Activated gamma-delta T cell treated with anti-CD3 and anti-CD28 coated beads, Interleukin-2, amount 50 U/mL, for 16 hours (primary cell): ENCODE data around the gene CFAP73.
"Not testable (repeated sequence)": the region's sequence is repeated elsewhere in the genome, so short reads cannot be mapped to it uniquely, and the experiment has no call there.

Source experiments
- DNase-seq: peaks from one replicate; pipeline ENCODE4 v3.0.0-alpha.2; 2020; ENCODE audit warnings: low read depth

Gene CFAP73

DNA sequence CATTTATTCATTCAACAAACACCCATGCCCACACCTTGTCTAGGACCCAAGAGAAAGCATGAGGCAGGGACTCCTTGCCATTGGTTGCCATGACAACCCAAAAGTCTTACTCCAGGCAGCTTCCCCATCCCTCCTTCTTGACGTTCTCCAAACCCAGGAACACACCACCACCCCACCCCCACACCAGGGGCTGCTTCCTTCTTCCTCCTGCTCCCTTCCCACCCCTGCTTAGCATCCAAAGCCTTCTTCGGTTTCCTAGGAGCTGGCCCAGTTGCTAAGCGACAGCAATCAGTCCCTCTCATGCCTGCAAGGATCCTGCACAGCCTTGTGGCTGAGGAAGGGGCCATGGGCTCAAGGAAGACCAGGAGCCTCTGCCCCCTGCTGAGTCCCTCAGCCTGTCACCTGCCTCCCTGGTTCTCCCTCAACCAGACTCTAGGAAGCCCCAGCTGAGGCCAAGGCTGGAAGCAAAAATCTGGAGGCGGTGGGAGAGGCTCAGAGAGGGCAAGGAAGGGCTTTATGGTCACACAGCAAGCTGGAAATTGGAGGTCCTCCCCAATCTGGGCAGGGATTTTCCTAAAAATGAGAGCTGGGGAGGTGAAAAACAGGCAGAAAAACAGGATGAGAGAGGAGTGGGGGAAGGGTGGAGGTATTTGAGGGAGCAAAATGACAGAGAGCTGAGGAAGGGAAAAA lies 29.4 kb upstream of the CFAP73 start:
- DNase-seq = no peak

- no peak for DNase-seq
Observed at GRCh38 chr12:113120670-113121370, 28.7 kb upstream of the CFAP73 start.

GRCh38 chr12:113127791-113128199 lies 21.7 kb upstream of the CFAP73 start:
- DNase-seq = no peak

- no peak for DNase-seq
Observed at GRCh38 chr12:113128802-113129663, 20.5 kb upstream of the CFAP73 start.

DNA sequence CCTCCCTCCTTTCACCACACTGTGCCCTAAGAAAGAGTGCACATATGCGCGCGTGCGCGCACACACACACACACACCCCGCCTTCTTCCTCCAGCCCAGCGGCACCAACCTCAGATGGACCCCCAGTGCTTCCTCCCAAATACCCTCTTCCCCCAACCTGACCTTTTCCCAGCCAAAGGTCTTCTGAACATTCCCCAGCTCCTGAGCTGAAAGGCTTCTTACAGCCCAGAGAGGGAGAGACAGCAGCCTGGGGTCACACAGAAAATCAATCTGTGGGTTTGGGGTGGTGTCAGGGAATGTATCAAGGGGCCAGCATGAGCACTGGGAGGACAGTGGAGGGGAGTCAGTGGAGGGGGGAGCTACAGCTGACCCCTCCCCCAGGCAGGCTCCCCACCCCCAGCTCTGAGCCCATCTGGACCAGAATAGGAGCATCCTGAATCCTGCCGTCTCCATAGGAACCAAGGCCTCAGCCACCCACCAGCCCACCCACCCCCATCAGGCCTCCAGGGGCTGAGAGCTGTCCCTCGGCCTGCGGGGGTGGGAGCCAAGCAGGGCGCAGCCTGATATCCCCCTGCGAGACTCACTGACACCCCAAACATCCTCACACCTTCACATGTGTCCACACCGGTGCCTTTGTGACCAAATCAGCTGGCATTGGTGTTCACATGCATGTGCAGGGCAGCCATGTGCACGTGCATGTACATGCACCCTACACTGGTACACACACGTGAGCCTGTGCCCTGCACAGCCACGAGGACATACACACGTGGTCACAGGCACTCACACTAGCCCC lies 19.7 kb upstream of the CFAP73 start:
- no peak for DNase-seq

GRCh38 chr12:113130457-113131135 lies 18.9 kb upstream of the CFAP73 start:
- no peak for DNase-seq

DNA sequence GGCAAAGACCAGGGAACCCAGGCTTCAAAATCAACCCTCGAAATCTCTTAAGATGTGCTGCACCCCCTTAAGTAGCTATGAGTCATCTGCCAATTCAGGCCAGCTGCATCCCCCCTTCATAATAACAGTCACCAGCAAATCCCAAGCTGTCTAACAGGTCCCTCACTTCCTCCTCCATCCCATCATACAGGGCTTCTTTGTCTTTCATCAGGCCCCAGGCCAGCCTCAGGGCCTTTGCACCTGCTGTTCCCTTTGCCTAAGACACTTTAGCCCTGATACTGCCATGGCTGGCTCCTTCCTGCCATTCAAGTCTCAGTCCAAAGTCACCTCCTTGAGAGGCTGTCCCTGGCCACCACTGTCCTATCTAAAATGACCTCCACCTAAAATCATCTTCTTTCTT lies 18.0 kb upstream of the CFAP73 start:
- DNase-seq = no peak

DNA sequence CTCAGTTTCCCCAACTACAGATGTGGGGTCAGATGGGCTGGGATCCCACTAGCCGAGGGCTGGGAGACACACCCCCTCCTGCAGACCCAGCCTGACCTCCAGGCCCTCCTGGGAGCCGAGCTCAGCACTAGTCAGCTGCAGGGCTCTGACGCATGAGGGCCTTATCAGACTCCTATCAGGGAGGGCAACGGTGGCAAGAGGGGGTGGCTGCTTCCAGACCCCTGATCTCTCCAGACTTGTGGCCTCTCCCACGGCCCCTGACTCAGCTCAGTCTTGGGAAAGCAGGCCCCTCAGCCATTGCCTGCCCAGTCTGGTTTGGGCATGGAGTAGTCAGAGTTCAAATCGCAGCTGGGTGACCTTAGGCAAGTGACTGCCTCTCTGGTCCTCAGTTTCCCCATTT lies 16.5 kb upstream of the CFAP73 start:
- DNase-seq = no peak

- DNase-seq = no peak
Observed at GRCh38 chr12:113133666-113134065, 15.9 kb upstream of the CFAP73 start.

- no peak for DNase-seq
Observed at GRCh38 chr12:113134071-113134470, 15.5 kb upstream of the CFAP73 start.

DNA sequence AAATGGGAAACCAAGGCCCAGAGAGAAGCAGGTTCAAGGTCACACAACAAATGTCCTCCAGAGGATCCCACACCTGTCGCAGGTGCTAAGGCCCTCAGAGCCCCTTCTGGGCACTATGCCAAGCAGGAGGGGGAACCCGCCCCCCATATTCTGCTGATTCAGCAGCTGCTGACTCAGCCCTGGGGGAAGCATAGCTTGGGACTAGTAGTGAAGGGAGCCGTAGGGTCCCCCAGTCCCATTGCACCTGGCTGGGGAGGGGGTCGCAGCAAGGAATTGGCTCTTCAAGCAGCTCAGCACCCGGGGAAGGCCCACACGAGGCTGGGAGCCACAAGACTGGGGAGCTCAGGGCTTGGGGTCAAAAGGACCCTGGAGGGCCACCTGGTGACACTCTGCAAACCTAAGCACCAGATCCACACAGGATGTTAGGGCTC lies 15.0 kb upstream of the CFAP73 start:
- no peak for DNase-seq

DNA sequence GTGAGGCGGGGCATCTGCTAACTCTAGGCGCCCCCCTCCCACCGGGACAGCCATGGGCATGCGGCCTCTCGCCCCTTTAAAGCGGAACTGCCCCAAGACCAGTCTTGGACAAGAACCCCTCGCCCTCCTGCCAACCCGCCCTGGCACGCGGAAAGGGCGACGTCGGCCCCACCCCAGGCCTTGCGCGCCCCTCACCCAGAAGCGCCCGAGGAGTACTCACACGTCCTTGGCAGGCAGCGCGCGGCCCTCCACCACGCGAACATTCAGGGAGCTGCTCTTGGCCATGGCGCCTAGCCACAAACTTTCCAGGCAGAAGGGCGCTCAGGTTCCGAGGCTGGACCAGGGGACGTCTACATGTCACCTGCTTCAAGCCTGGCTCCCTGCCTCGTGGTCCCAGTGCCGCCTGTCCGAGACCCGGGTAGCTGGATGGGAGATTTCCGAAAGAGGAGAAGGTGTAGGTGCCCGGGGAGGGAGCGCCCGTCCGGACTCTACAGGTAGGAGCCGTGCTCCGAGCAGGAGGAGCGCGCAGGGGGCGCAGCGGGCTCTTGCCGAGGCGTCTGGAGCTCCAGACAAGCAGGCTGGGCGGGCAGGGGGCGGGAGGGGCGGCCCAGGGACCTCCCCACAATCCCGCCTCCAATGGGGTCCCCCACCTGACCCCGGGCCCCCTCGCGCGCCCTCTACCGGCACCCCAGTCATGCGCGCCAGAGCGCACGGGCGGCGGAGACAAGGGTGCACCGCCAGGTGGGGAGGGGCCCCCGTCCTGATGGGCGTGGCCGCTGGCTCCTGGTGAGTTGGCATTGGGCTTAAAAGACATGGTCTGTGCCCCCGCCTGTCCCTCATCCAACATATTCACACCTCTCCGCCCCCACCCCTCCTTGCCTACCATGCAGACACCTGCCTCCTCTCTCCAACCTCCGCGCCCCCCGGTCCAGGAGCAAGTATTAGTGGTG lies 14.1 kb upstream of the CFAP73 start, which contains the start of gene RASAL1:
Gene RASAL1, minus strand, starts transcription at position 584 of the 950 bp plus-strand sequence. Its CDS starts 299 bp downstream, at position 285.
- DNase-seq = peak; percentile 50

DNA sequence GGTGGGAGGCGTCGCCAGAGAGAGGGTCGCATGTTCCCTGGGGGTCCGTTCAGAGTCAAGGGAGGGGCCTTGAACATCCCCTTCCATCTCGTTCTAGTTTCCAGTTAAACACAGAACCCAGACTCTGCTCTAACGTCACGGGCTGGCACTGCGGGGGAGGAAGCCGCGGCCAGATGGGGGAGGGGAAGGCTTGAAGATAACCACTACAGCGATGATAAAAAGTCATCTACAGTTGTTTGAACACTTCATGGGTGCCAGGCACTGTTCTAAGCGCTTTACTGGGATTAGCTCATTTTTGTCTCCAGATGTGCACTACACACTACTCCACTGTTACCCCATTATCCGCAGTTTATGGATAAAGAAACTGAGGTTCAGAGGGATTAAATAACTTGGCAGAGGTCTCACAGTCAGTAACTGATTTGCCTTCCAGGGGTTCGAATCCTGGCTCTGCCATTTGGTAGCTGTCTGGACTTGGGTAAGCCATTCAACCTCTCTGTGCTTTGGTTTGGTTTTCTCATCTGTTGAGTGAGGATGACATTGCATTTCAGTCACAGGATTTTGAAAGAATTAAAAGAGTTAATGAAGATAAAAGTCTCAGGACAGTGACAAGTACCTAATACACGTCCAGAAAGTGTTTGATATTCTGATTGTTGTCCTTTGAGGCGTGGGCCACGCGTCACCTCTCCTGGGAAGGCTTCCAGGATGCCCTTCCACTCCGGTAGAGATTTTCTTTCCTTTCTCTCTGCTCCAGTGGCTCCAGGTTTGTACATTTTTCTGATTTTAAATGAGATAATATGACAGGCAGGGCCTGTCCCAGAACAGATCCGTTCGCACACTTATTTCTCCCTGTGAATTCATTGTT lies 13.2 kb upstream of the CFAP73 start:
- DNase-seq = peak; percentile 27

GRCh38 chr12:113136990-113137511 lies 12.5 kb upstream of the CFAP73 start:
- no peak for DNase-seq

- DNase-seq = no peak
Observed at GRCh38 chr12:113137861-113138783, 11.4 kb upstream of the CFAP73 start.

DNA sequence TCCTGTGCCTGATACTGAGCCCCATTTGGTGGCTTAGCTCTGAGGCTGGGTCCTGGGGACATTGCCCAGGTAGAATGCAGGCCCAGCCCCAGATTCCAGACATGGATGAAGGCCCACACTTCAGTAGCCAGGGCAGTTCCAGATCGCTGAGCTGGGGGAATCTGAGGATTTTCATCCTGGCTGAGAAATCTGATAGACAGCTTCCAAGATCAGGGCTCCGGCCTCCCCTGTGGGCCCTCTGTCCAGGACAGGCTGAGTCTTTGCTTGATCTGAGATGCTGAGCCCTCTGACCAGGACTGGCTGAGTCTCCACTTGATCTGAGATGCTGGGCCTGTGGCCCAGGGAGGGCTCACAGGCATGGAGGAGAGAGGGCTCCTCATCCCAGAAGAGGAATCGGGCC lies 10.7 kb upstream of the CFAP73 start:
- DNase-seq = no peak

- no peak for DNase-seq
Observed at GRCh38 chr12:113140706-113141105, 8.8 kb upstream of the CFAP73 start.

GRCh38 chr12:113141716-113142115 lies 7.8 kb upstream of the CFAP73 start:
- DNase-seq = not testable (repeated sequence)
